Activated T-helper 17 cell treated with anti-CD3 and anti-CD28 coated beads, Interleukin-2, amount 50 U/mL, for 72 hours (primary cell): ENCODE measurements around the gene PDE2A. TPM values are rescaled to one million over a fixed set of nuclear protein-coding genes. Genes with fewer than 3 reads are reported as not detected.

Experiments
- ATAC-seq: fragments of 150-1000 bp; cut with Tn5 transposase; replicated peaks from 2 replicates; pipeline ENCODE4 v1.10.0; 2021; ENCODE audit warnings: mild to moderate bottlenecking, moderate library complexity
- H3K27ac Mint-ChIP-seq: one replicate; pipeline ENCODE4 v1.8.0; 2022; ENCODE audit warnings: mixed read lengths
- H3K27me3 Mint-ChIP-seq: one replicate; pipeline ENCODE4 v1.8.0; 2022; ENCODE audit warnings: mixed read lengths
- H3K36me3 Mint-ChIP-seq: one replicate; pipeline ENCODE4 v1.8.0; 2022; ENCODE audit warnings: low read depth, mild to moderate bottlenecking, mixed read lengths
- H3K4me1 Mint-ChIP-seq: one replicate; pipeline ENCODE4 v1.8.0; 2022; ENCODE audit warnings: mixed read lengths
- H3K4me3 Mint-ChIP-seq: one replicate; pipeline ENCODE4 v1.8.0; 2022; ENCODE audit warnings: mild to moderate bottlenecking, mixed read lengths
- H3K9me3 Mint-ChIP-seq: one replicate; pipeline ENCODE4 v1.8.0; 2022; ENCODE audit warnings: mixed read lengths
- total RNA-seq, 2 donors: library from RNA; stranded (reverse); gene quantifications; one replicate each; pipeline ENCODE4 v1.2.3, GENCODE V29; 2022

Gene PDE2A
- total RNA-seq, 2 donors from 2014 or later, result 1.7 to 3.6 TPM

- H3K9me3 Mint-ChIP-seq, result no peaks in the 10 kb centered on the region
- H3K27ac Mint-ChIP-seq, result peak overlapping the region; percentile 29
- peaks cover 11% of the 10 kb centered on the region for H3K27me3 Mint-ChIP-seq
- H3K4me1 Mint-ChIP-seq, result no peaks in the 10 kb centered on the region
- no peaks in the 10 kb centered on the region for H3K36me3 Mint-ChIP-seq
- no peak overlapping the region for H3K4me3 Mint-ChIP-seq
- ATAC-seq, result no peak
Measured at GRCh38 chr11:72599325-72600117, 74.7 kb downstream of the PDE2A start.

GRCh38 chr11:72598906-72599305, 75.3 kb downstream of the PDE2A start:
- no peak overlapping the region for H3K4me3 Mint-ChIP-seq
- H3K36me3 Mint-ChIP-seq, result no peaks in the 10 kb centered on the region
- no peak for ATAC-seq
- peaks cover 7% of the 10 kb centered on the region for H3K27me3 Mint-ChIP-seq
- no peaks in the 10 kb centered on the region for H3K4me1 Mint-ChIP-seq
- no peaks in the 10 kb centered on the region for H3K9me3 Mint-ChIP-seq
- no peak overlapping the region for H3K27ac Mint-ChIP-seq

- H3K9me3 Mint-ChIP-seq, result no peaks in the 10 kb centered on the region
- no peak overlapping the region for H3K4me3 Mint-ChIP-seq
- no peak for ATAC-seq
- no peak overlapping the region for H3K27ac Mint-ChIP-seq
- peaks cover 7% of the 10 kb centered on the region for H3K27me3 Mint-ChIP-seq
- no peaks in the 10 kb centered on the region for H3K36me3 Mint-ChIP-seq
- no peaks in the 10 kb centered on the region for H3K4me1 Mint-ChIP-seq
Measured at GRCh38 chr11:72598466-72598865, 75.8 kb downstream of the PDE2A start.

- no peak overlapping the region for H3K27ac Mint-ChIP-seq
Measured at GRCh38 chr11:72597721-72598120, 76.5 kb downstream of the PDE2A start.

GRCh38 chr11:72595292-72595684, 78.9 kb downstream of the PDE2A start:
- ATAC-seq, result no peak
- Mint-ChIP-seq H3K27ac (no peak overlapping the region), H3K36me3 (peaks cover 7% of the 10 kb centered on the region), H3K9me3 (no peaks in the 10 kb centered on the region), H3K27me3 (peaks cover 23% of the 10 kb centered on the region), H3K4me3 (no peak overlapping the region), H3K4me1 (no peaks in the 10 kb centered on the region)

More at GRCh38 chr11:72597721-72598120, 76.5 kb downstream of the PDE2A start:
- H3K4me3 Mint-ChIP-seq, result no peak overlapping the region
- H3K4me1 Mint-ChIP-seq, result no peaks in the 10 kb centered on the region
- H3K9me3 Mint-ChIP-seq, result no peaks in the 10 kb centered on the region
- no peaks in the 10 kb centered on the region for H3K36me3 Mint-ChIP-seq
- H3K27me3 Mint-ChIP-seq, result peaks cover 7% of the 10 kb centered on the region
- ATAC-seq, result no peak

- no peak for ATAC-seq
- no peak overlapping the region for H3K27ac Mint-ChIP-seq
- no peaks in the 10 kb centered on the region for H3K4me1 Mint-ChIP-seq
- no peaks in the 10 kb centered on the region for H3K9me3 Mint-ChIP-seq
- peaks cover 26% of the 10 kb centered on the region for H3K27me3 Mint-ChIP-seq
- H3K4me3 Mint-ChIP-seq, result no peak overlapping the region
- H3K36me3 Mint-ChIP-seq, result peaks cover 7% of the 10 kb centered on the region
Measured at GRCh38 chr11:72594493-72595291, 79.5 kb downstream of the PDE2A start.

- Mint-ChIP-seq H3K36me3 (peaks cover 7% of the 10 kb centered on the region), H3K4me1 (no peaks in the 10 kb centered on the region), H3K27me3 (peaks cover 41% of the 10 kb centered on the region), H3K27ac (no peak overlapping the region), H3K9me3 (no peaks in the 10 kb centered on the region), H3K4me3 (no peak overlapping the region)
- no peak for ATAC-seq
Measured at GRCh38 chr11:72592698-72593495, 81.3 kb downstream of the PDE2A start.

GRCh38 chr11:72591785-72592502, 82.3 kb downstream of the PDE2A start:
- Mint-ChIP-seq H3K9me3 (no peaks in the 10 kb centered on the region), H3K4me1 (no peaks in the 10 kb centered on the region), H3K4me3 (peak overlapping the region; percentile 5), H3K36me3 (peaks cover 7% of the 10 kb centered on the region), H3K27me3 (peaks cover 48% of the 10 kb centered on the region), H3K27ac (no peak overlapping the region)
- ATAC-seq, result peak; percentile 73

GRCh38 chr11:72591023-72591422, 83.2 kb downstream of the PDE2A start:
- no peaks in the 10 kb centered on the region for H3K4me1 Mint-ChIP-seq
- no peak for ATAC-seq
- no peak overlapping the region for H3K27ac Mint-ChIP-seq
- peaks cover 51% of the 10 kb centered on the region for H3K27me3 Mint-ChIP-seq
- H3K36me3 Mint-ChIP-seq, result peaks cover 7% of the 10 kb centered on the region
- no peaks in the 10 kb centered on the region for H3K9me3 Mint-ChIP-seq
- H3K4me3 Mint-ChIP-seq, result peak overlapping the region; percentile 39

GRCh38 chr11:72589802-72590761, 84.1 kb downstream of the PDE2A start:
- H3K4me1 Mint-ChIP-seq, result peaks cover 6% of the 10 kb centered on the region
- peaks cover 51% of the 10 kb centered on the region for H3K27me3 Mint-ChIP-seq
- no peak overlapping the region for H3K27ac Mint-ChIP-seq
- ATAC-seq, result peak; percentile 32
- peak overlapping the region; percentile 58 for H3K4me3 Mint-ChIP-seq
- H3K36me3 Mint-ChIP-seq, result peaks cover 7% of the 10 kb centered on the region
- no peaks in the 10 kb centered on the region for H3K9me3 Mint-ChIP-seq

- peaks cover 12% of the 10 kb centered on the region for H3K4me1 Mint-ChIP-seq
Measured at GRCh38 chr11:72588421-72589410, 85.5 kb downstream of the PDE2A start.

GRCh38 chr11:72587696-72588095, 86.5 kb downstream of the PDE2A start:
- Mint-ChIP-seq H3K9me3 (no peaks in the 10 kb centered on the region), H3K4me3 (no peak overlapping the region), H3K27me3 (peaks cover 44% of the 10 kb centered on the region), H3K4me1 (peaks cover 12% of the 10 kb centered on the region), H3K36me3 (peaks cover 7% of the 10 kb centered on the region), H3K27ac (no peak overlapping the region)
- no peak for ATAC-seq

More at GRCh38 chr11:72588421-72589410, 85.5 kb downstream of the PDE2A start:
- Mint-ChIP-seq H3K4me3 (peak overlapping the region; percentile 58), H3K27ac (no peak overlapping the region), H3K36me3 (peaks cover 7% of the 10 kb centered on the region), H3K27me3 (peaks cover 48% of the 10 kb centered on the region), H3K9me3 (no peaks in the 10 kb centered on the region)
- ATAC-seq, result no peak
